Measurements from ENCODE around the gene KRTAP10-1.

The KRTAP10-1 gene

DNA sequence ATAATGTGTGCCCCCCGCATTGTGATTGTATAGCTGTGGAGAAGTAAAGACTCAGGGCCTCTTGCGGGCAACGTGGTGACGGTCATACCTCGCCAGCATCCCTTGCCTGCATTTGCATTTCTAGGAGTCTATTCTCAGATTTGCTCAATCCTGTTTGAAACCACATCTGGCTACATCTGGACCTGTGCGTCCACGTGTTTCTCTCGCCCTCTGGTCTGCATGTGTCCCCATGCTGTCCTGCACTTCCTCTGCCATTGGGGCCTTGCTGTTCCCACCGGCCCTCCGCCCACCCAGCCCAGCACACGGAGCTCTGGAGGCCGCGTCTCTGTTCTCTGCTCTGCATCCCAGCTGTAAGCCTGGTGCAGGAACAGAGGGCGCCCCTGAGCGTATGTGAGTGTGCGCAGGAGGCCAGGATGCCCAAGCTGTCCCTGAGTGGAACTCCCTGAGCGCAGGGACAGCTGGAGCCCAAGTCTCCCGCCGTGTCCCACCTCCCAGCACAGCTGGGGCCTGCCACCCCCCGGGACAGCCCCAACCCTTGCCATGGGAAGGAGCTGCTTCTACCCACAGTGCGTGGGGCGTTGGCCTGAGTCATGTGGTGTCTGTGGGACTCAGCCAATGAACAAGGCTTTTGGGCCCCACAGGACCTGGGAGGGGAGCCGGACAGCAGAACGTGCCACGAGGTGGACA lies 9.7 kb upstream of the KRTAP10-1 start:
- TF ChIP-seq, protein P1, sequence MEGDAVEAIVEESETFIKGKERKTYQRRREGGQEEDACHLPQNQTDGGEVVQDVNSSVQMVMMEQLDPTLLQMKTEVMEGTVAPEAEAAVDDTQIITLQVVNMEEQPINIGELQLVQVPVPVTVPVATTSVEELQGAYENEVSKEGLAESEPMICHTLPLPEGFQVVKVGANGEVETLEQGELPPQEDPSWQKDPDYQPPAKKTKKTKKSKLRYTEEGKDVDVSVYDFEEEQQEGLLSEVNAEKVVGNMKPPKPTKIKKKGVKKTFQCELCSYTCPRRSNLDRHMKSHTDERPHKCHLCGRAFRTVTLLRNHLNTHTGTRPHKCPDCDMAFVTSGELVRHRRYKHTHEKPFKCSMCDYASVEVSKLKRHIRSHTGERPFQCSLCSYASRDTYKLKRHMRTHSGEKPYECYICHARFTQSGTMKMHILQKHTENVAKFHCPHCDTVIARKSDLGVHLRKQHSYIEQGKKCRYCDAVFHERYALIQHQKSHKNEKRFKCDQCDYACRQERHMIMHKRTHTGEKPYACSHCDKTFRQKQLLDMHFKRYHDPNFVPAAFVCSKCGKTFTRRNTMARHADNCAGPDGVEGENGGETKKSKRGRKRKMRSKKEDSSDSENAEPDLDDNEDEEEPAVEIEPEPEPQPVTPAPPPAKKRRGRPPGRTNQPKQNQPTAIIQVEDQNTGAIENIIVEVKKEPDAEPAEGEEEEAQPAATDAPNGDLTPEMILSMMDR (conservative IDR thresholded peaks at IDR 0.05), result no peak
- no peak overlapping the region for H3K27ac ChIP-seq

DNA sequence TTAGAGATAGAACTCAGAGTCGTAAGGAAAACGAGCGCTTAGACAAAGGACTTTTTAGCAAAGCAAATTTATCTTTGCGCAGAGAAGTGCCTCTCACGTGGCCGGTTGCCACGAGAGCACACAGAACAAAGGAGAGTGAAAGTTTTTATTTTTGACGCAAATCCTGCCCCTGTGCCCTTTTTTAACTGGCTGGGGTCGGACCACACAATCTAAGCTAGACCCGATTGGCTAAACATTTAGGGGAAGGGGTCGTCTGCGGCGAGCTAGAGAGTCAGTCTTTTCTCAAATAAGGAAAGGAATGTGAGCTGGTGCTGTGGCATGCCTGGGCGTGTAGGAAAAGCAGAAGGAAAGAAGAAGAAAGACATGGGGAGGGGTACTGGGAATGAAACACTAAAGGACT lies 8.9 kb upstream of the KRTAP10-1 start:
- TF ChIP-seq, protein P1 (conservative IDR thresholded peaks at IDR 0.05), result no peak
- H3K27ac ChIP-seq, result no peak overlapping the region

DNA sequence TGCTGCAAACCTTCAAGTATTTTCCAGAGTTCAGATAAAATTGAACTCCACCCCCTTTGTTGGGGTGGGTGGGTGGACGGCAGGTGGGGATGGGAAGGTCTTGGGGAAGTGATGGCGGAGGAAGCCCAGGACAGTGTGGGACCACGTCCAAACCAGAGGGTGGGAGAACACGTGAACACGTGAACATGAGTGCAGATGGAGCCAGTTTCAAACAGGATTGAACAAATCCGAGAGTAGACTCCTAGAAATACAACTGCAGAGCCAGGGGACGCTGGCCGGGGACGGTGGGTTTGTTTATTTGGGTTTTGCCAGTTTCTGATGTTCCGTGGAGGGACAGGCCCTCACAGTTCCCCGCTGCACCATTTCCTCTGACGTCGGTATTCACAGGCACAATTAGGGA lies 8.4 kb upstream of the KRTAP10-1 start:
- H3K27ac ChIP-seq, result no peak overlapping the region
- TF ChIP-seq, protein P1 (conservative IDR thresholded peaks at IDR 0.05), result no peak

DNA sequence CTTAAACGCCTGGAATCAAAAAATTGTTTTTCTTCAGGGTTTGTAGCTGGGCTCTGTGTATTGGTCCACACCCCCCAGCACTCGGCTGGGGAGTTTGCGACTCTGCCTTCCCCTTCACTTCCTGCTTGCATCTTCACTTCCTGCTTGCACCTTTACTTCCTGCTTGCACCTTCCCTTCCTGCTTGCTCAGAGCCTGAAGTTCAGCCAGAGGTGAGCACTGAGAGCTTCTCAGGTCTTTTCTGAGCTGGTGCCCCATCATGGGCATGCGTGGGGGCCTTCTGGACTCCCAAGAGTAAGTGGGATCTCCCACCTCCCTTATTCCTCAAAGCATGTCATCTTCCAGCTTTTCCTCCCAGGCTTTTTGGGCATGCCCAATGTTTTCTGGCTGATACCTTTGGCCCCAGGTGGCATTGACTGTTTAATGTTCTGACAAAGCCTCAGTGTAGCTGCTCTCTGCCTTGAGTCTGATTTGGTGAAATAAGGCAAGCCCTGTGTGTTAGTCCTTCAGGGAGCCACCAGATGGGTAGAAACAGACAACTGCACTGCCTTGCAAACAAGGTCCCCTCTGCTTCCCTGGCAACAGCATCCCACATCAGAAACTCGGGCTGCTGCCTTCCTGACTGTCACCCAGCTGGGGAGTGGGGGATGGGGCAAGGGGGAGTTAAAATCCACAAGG lies 7.8 kb upstream of the KRTAP10-1 start:
- TF ChIP-seq, protein P1 (conservative IDR thresholded peaks at IDR 0.05), result no peak
- no peak overlapping the region for H3K27ac ChIP-seq

GRCh38 chr21:44544566-44544965 lies 4.6 kb upstream of the KRTAP10-1 start:
- TF ChIP-seq, protein P1 (conservative IDR thresholded peaks at IDR 0.05), result no peak
- no peak overlapping the region for H3K27ac ChIP-seq

DNA sequence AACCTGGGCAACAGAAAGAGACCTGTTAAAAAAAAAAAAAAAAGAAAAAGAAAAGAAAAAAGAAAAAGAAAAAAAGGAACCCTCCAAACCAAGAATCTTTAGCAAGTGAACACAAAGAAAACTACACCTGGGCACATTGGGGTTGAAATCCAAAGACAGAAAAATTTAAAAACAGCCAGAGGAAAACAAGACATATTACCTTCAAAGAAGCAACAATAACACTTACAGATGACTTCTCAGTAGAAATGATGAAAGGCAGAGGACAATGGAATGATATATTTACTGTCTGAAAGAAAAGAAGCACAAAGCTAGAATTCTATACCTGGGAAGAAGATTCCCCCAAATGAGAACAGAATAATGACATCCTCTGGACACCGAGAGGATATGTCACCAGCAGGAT lies 2.7 kb upstream of the KRTAP10-1 start:
- H3K27ac ChIP-seq, result no peak overlapping the region
- TF ChIP-seq, protein P1 (conservative IDR thresholded peaks at IDR 0.05), result no peak

DNA sequence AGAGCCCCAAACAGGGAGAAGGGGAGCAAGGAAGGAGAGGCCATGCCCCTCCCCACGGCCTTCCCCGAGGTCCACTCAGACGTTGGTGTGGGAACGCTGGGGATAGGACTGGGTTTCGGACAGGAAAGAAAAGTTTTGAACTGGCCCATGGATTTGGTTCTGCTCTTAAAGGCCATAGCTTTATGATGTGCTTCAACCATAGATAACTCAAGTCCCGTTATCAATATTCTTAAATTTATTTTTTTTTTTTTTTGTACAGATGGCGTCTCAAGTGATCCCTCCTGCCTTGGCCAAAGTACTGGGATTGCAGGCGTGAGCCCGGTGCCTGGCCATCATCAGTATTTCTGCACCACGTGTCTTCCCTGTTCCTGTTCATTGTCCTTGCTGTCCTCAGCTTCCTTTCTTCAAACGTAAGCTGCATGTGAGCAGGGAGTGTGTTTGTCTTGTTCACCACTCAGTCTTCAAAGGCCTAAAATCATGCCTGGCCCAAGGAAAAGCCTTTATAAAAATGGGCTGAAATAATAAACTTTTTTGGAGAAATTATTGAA lies 820 bp upstream of the KRTAP10-1 start:
- TF ChIP-seq, protein P1 (conservative IDR thresholded peaks at IDR 0.05), result no peak
- H3K27ac ChIP-seq, result no peak overlapping the region

Measured in VCaP (cell line).